ENCODE data around the gene SF3B5.
"Not testable (repeated sequence)": the region's sequence is repeated elsewhere in the genome, so short reads cannot be mapped to it uniquely, and the experiment has no call there.

Gene SF3B5

GRCh38 chr6:144104488-144104887, 9.1 kb upstream of the SF3B5 start:
- FAIRE-seq = no peak

- FAIRE-seq = no peak
These were observed 7.7 kb upstream of the SF3B5 start for GRCh38 chr6:144103026-144103563.

GRCh38 chr6:144098993-144099392, 3.6 kb upstream of the SF3B5 start:
- FAIRE-seq = no peak

- no peak for FAIRE-seq
These were observed 641 bp downstream of the SF3B5 start for GRCh38 chr6:144094731-144095133.

GRCh38 chr6:144093658-144094057, 1.7 kb downstream of the SF3B5 start:
- FAIRE-seq = no peak

GRCh38 chr6:144093236-144093635, 2.1 kb downstream of the SF3B5 start:
- no peak for FAIRE-seq

GRCh38 chr6:144090384-144090783, 5.0 kb downstream of the SF3B5 start:
- FAIRE-seq = peak; percentile 19

GRCh38 chr6:144087789-144088426, 7.5 kb downstream of the SF3B5 start:
- FAIRE-seq = no peak

- FAIRE-seq = no peak
These were observed 8.4 kb downstream of the SF3B5 start for GRCh38 chr6:144086959-144087358.

- no peak for FAIRE-seq
These were observed 12.2 kb downstream of the SF3B5 start for GRCh38 chr6:144083172-144083571.

- FAIRE-seq = not testable (repeated sequence)
These were observed 13.0 kb downstream of the SF3B5 start for GRCh38 chr6:144082412-144082811.

GRCh38 chr6:144077871-144078270, 17.5 kb downstream of the SF3B5 start:
- FAIRE-seq = no peak

- no peak for FAIRE-seq
These were observed 19.5 kb downstream of the SF3B5 start for GRCh38 chr6:144075875-144076274.

- FAIRE-seq = no peak
These were observed 20.2 kb downstream of the SF3B5 start for GRCh38 chr6:144075187-144075586.

GRCh38 chr6:144073024-144073423, 22.3 kb downstream of the SF3B5 start:
- FAIRE-seq = no peak

GRCh38 chr6:144069506-144069905, 25.9 kb downstream of the SF3B5 start:
- FAIRE-seq = no peak

GRCh38 chr6:144068794-144069193, 26.6 kb downstream of the SF3B5 start:
- FAIRE-seq = no peak

GRCh38 chr6:144066741-144067484, 28.5 kb downstream of the SF3B5 start:
- no peak for FAIRE-seq

GRCh38 chr6:144066255-144066654, 29.1 kb downstream of the SF3B5 start:
- FAIRE-seq = no peak

GRCh38 chr6:144065213-144065660, 30.1 kb downstream of the SF3B5 start:
- no peak for FAIRE-seq

- FAIRE-seq = no peak
These were observed 30.8 kb downstream of the SF3B5 start for GRCh38 chr6:144064402-144065212.

GRCh38 chr6:144063744-144064401, 31.5 kb downstream of the SF3B5 start:
- FAIRE-seq = no peak

- no peak for FAIRE-seq
These were observed 32.1 kb downstream of the SF3B5 start for GRCh38 chr6:144063246-144063743.
